KOPT-K1 (cell line): ENCODE results near the gene PLD5.

Source experiments
- H3K27ac ChIP-seq: fragments of 200-600 bp; sonication (generic); 2 replicates; pipeline ENCODE4 v1.5.1; 2016; ENCODE audit warnings: antibody characterized with exemption, mild to moderate bottlenecking, low read depth, low read length; ENCODE audit not compliant: poor library complexity, severe bottlenecking
- H3K36me3 ChIP-seq: fragments of 200-600 bp; sonication (generic); 2 replicates; pipeline ENCODE4 v1.5.1; 2017; ENCODE audit warnings: antibody characterized with exemption, mild to moderate bottlenecking, low read length, moderate library complexity; ENCODE audit not compliant: insufficient read depth
- H3K9me3 ChIP-seq: fragments of 200-600 bp; sonication (generic); 2 replicates; pipeline ENCODE4 v1.5.1; 2017; ENCODE audit warnings: antibody characterized with exemption, low read length, mild to moderate bottlenecking; ENCODE audit not compliant: insufficient read depth, poor library complexity, severe bottlenecking

PLD5 gene

GRCh38 chr1:242524571-242525359 lies at the start of gene PLD5:
PLD5 (minus strand) TSS chr1:242524697.
- no peak within 1 kb of the TSS for H3K27ac ChIP-seq

GRCh38 chr1:242569867-242570266 lies 45.4 kb upstream of the PLD5 start:
- no peaks in the 10 kb centered on the region for H3K9me3 ChIP-seq
- H3K36me3 ChIP-seq = no peaks in the 10 kb centered on the region
- no peak overlapping the region for H3K27ac ChIP-seq

More at GRCh38 chr1:242524571-242525359, at the start of gene PLD5:
- Histone ChIP-seq H3K36me3 (no peaks in the 10 kb centered on the region), H3K9me3 (peaks cover 16% of the 10 kb centered on the region)

GRCh38 chr1:242568666-242569065 lies 44.2 kb upstream of the PLD5 start:
- no peak overlapping the region for H3K27ac ChIP-seq
- no peaks in the 10 kb centered on the region for H3K36me3 ChIP-seq

GRCh38 chr1:242567596-242567995 lies 43.1 kb upstream of the PLD5 start:
- Histone ChIP-seq H3K9me3 (no peaks in the 10 kb centered on the region), H3K36me3 (no peaks in the 10 kb centered on the region), H3K27ac (no peak overlapping the region)

More at GRCh38 chr1:242568666-242569065, 44.2 kb upstream of the PLD5 start:
- H3K9me3 ChIP-seq = no peaks in the 10 kb centered on the region

- H3K9me3 ChIP-seq = no peaks in the 10 kb centered on the region
- H3K36me3 ChIP-seq = no peaks in the 10 kb centered on the region
- H3K27ac ChIP-seq = no peak overlapping the region
Measured at GRCh38 chr1:242556759-242557158, 32.3 kb upstream of the PLD5 start.

GRCh38 chr1:242556276-242556675 lies 31.8 kb upstream of the PLD5 start:
- no peaks in the 10 kb centered on the region for H3K9me3 ChIP-seq
- no peaks in the 10 kb centered on the region for H3K36me3 ChIP-seq
- no peak overlapping the region for H3K27ac ChIP-seq

GRCh38 chr1:242554577-242554976 lies 30.1 kb upstream of the PLD5 start:
- Histone ChIP-seq H3K9me3 (no peaks in the 10 kb centered on the region), H3K27ac (no peak overlapping the region), H3K36me3 (no peaks in the 10 kb centered on the region)

- H3K9me3 ChIP-seq = no peaks in the 10 kb centered on the region
- H3K36me3 ChIP-seq = no peaks in the 10 kb centered on the region
- H3K27ac ChIP-seq = no peak overlapping the region
Measured at GRCh38 chr1:242546849-242547729, 22.6 kb upstream of the PLD5 start.

- Histone ChIP-seq H3K9me3 (no peaks in the 10 kb centered on the region), H3K36me3 (no peaks in the 10 kb centered on the region), H3K27ac (no peak overlapping the region)
Measured at GRCh38 chr1:242546441-242546840, 21.9 kb upstream of the PLD5 start.

- no peaks in the 10 kb centered on the region for H3K9me3 ChIP-seq
- H3K36me3 ChIP-seq = no peaks in the 10 kb centered on the region
- H3K27ac ChIP-seq = no peak overlapping the region
Measured at GRCh38 chr1:242544071-242544470, 19.6 kb upstream of the PLD5 start.

- Histone ChIP-seq H3K27ac (no peak overlapping the region), H3K36me3 (no peaks in the 10 kb centered on the region), H3K9me3 (no peaks in the 10 kb centered on the region)
Measured at GRCh38 chr1:242542271-242542670, 17.8 kb upstream of the PLD5 start.

GRCh38 chr1:242535986-242536385 lies 11.5 kb upstream of the PLD5 start:
- H3K9me3 ChIP-seq = no peaks in the 10 kb centered on the region
- no peaks in the 10 kb centered on the region for H3K36me3 ChIP-seq
- no peak overlapping the region for H3K27ac ChIP-seq

- H3K36me3 ChIP-seq = no peaks in the 10 kb centered on the region
- H3K9me3 ChIP-seq = no peaks in the 10 kb centered on the region
- H3K27ac ChIP-seq = no peak overlapping the region
Measured at GRCh38 chr1:242534753-242535152, 10.3 kb upstream of the PLD5 start.

GRCh38 chr1:242530761-242531160 lies 6.3 kb upstream of the PLD5 start:
- H3K27ac ChIP-seq = no peak overlapping the region

GRCh38 chr1:242525769-242526168 lies 1.3 kb upstream of the PLD5 start:
- no peak overlapping the region for H3K27ac ChIP-seq
- H3K36me3 ChIP-seq = no peaks in the 10 kb centered on the region
- peaks cover 16% of the 10 kb centered on the region for H3K9me3 ChIP-seq

More at GRCh38 chr1:242530761-242531160, 6.3 kb upstream of the PLD5 start:
- Histone ChIP-seq H3K36me3 (no peaks in the 10 kb centered on the region), H3K9me3 (no peaks in the 10 kb centered on the region)
